ENCODE results near the gene RIMS3. TPM values are rescaled to one million over a fixed set of nuclear protein-coding genes. Genes with fewer than 3 reads are reported as not detected.

RIMS3 gene
- total RNA-seq, 1 experiment from 2014 or later = 13.7 TPM

GRCh38 chr1:40709100-40709801, 43.8 kb upstream of the RIMS3 start:
- H2AFZ ChIP-seq (ENCODE audit: low read length) = peak overlapping the region; percentile 97
- H3K9me3 ChIP-seq (ENCODE audit: control insufficient read depth, low read depth, low read length) = no peaks in the 10 kb centered on the region
- H2BK15ac ChIP-seq (ENCODE audit: low read depth, low read length) = no peak overlapping the region
- peak overlapping the region; percentile 75 for H3K27ac ChIP-seq (ENCODE audit: insufficient read length, low read depth, low read length)
- peak overlapping the region; percentile 0 for H3T11ph ChIP-seq (ENCODE audit: low read length)
- Mint-ChIP-seq H3K27ac (peak overlapping the region; percentile 99 to 100 (median 100)), H3K4me3 (peak overlapping the region; percentile 93 to 94), H3K4me1 (peaks cover 40 to 44% of the 10 kb centered on the region in 2 experiments), H3K27me3 (ENCODE audit: low read depth) (no peaks in the 10 kb centered on the region), H3K9me3 (no peaks in the 10 kb centered on the region), H3K36me3 (ENCODE audit: insufficient read depth in 1 of 3, low read depth in 3 of 3) (peaks cover 2 to 11% (median 11%) of the 10 kb centered on the region in 3 experiments; a peak in 6 of 7 replicates)
- no peaks in the 10 kb centered on the region for H3K27me3 ChIP-seq (ENCODE audit: insufficient read depth, low read length)
- no peaks in the 10 kb centered on the region for H4K20me1 ChIP-seq (ENCODE audit: control insufficient read depth, insufficient read depth, insufficient read length)
- H3K4me2 ChIP-seq (ENCODE audit: insufficient read depth, insufficient read length, low read length) = peak overlapping the region; percentile 70
- WGBS (ENCODE audit: extremely low coverage, insufficient read length, low lambda C conversion rate) = no CpG with 5 or more reads among the region's 10 CpGs
- no peak for TF ChIP-seq CTCF (conservative IDR thresholded peaks at IDR 0.05)
- H2BK5ac ChIP-seq (ENCODE audit: insufficient read length, low read length) = peak overlapping the region; percentile 60
- H3K79me1 ChIP-seq (ENCODE audit: insufficient read depth, low read depth, low read length, poor library complexity, severe bottlenecking) = no peaks in the 10 kb centered on the region
- no peak overlapping the region for H2BK12ac ChIP-seq (ENCODE audit: insufficient read length, low read depth, low read length)
- H3K14ac ChIP-seq (ENCODE audit: insufficient read depth, low read length) = peak overlapping the region; percentile 69; the same call in 1 of the 2 replicates
- peak overlapping the region; percentile 78 for H3K18ac ChIP-seq (ENCODE audit: insufficient read length, low read depth, low read length)
- peak overlapping the region; percentile 10 for H4K5ac ChIP-seq (ENCODE audit: insufficient read length, low read depth, low read length)
- H2AK5ac ChIP-seq (ENCODE audit: insufficient read length, low read length) = no peak overlapping the region
- H3K9ac ChIP-seq (ENCODE audit: extremely low read depth, insufficient read length, low read length) = peak overlapping the region; percentile 79
- H2BK20ac ChIP-seq (ENCODE audit: low read depth, low read length, poor library complexity, severe bottlenecking) = no peak overlapping the region
- no peak overlapping the region for H3K23ac ChIP-seq (ENCODE audit: insufficient read length, low read depth, low read length)
- no peak overlapping the region for H3K56ac ChIP-seq (ENCODE audit: insufficient read length, low read depth, low read length)
- peaks cover 27% of the 10 kb centered on the region; the same call in 1 of the 2 replicates for H3K79me2 ChIP-seq (ENCODE audit: insufficient read depth, low read length)
- no peak overlapping the region for H4K8ac ChIP-seq (replicated peaks; ENCODE audit: insufficient read length, low read depth, low read length)
- peaks cover 10% of the 10 kb centered on the region for H3K4me1 ChIP-seq (ENCODE audit: insufficient read depth, low read length)
- no peak overlapping the region for H2BK120ac ChIP-seq (ENCODE audit: low read depth, low read length, poor library complexity, severe bottlenecking)
- H4K91ac ChIP-seq (ENCODE audit: insufficient read length, low read depth, low read length) = no peak overlapping the region
- DNase-seq = peak; percentile 93
- peaks cover 5% of the 10 kb centered on the region for H3K23me2 ChIP-seq (ENCODE audit: insufficient read length, low read depth, low read length, poor library complexity, severe bottlenecking)
- H3K4ac ChIP-seq (ENCODE audit: low read depth, low read length) = no peak overlapping the region; the same call in 1 of the 2 replicates
